ENCODE measurements around the gene TAS2R46.

Gene TAS2R46

DNA sequence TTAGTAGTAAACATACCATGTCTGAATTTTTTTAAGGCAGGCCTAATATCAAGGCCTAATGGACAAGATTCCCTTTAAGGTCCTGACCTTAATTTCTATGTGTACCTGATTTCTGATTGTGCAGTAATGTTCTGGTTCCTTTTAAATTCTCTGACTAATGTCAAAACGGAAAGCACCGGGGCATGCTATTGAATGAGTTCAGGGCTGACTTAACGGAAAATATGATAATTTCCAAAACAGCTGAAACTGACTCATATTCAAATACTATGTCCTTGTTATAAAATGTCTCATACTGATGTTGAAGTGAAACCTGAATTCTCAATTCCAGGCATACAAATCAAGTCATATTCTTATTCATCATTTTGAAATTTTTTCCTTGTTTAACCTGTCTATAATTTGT is 23.3 kb upstream of the TAS2R46 start:
- DNase-seq (ENCODE audit: low read depth), result no peak
- no peak overlapping the region for H3K4me3 ChIP-seq (ENCODE audit: low read length)
- TF ChIP-seq, protein P1, sequence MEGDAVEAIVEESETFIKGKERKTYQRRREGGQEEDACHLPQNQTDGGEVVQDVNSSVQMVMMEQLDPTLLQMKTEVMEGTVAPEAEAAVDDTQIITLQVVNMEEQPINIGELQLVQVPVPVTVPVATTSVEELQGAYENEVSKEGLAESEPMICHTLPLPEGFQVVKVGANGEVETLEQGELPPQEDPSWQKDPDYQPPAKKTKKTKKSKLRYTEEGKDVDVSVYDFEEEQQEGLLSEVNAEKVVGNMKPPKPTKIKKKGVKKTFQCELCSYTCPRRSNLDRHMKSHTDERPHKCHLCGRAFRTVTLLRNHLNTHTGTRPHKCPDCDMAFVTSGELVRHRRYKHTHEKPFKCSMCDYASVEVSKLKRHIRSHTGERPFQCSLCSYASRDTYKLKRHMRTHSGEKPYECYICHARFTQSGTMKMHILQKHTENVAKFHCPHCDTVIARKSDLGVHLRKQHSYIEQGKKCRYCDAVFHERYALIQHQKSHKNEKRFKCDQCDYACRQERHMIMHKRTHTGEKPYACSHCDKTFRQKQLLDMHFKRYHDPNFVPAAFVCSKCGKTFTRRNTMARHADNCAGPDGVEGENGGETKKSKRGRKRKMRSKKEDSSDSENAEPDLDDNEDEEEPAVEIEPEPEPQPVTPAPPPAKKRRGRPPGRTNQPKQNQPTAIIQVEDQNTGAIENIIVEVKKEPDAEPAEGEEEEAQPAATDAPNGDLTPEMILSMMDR (conservative IDR thresholded peaks at IDR 0.05; ENCODE audit: low read length), result no peak

DNA sequence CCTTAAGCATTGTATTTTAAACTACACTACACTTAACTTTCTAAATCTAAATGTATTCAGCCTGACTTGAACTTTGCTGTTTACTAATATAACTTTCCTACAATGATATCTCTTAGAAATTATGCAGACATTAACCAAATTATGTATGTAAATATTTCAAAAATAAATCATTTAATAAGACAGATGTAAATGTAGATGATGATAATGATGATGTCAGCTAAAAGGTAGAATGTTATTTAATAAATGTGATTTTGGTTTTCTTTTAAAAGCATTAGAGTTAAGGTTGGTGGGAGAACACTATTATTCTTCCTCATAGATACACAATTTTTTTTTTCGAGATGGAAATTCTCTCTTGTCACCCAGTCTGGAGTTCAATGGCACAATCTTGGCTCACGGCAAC is 19.9 kb upstream of the TAS2R46 start:
- no peak overlapping the region for H3K4me3 ChIP-seq (ENCODE audit: low read length)
- no peak for DNase-seq (ENCODE audit: low read depth)
- TF ChIP-seq, protein P1 (conservative IDR thresholded peaks at IDR 0.05; ENCODE audit: low read length), result no peak

DNA sequence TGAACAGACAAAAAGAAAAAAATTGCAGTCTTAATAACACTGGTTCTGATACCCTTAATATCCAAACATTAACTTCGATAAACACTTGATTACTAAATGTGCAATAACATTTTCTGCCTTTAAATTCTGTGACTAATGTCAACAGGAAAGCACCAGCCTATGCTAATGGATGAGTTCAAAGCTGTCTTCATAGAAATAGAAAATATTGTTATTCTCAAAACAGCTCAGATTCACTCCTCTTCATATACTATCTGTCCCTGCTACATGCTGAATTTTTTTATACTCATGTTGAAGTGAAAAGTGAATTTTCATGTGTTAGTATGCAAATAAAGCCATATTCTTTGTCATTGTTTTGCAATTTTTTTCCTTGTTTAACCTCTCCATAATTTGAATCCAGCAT is 16.2 kb upstream of the TAS2R46 start:
- no peak overlapping the region for H3K4me3 ChIP-seq (ENCODE audit: low read length)
- TF ChIP-seq, protein P1 (conservative IDR thresholded peaks at IDR 0.05; ENCODE audit: low read length), result no peak
- no peak for DNase-seq (ENCODE audit: low read depth)

DNA sequence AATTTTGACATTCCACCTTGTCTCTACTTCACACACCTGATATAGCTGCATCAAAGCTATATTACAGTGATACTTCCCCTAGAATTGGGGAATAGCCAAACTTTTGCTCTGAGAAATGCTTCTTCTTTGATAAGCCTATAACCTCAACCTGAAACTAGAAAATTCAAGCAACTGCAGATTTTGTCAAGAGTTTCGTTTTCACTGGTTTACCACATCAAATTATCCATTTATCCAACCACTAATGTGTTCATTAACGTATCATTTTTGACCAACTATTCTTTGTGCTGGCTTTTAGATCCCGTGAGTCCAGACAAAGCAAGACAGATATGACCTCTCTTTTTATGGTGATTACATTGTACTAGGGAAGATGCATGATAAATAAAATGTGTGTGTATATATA is 13.5 kb upstream of the TAS2R46 start:
- H3K4me3 ChIP-seq (ENCODE audit: low read length), result no peak overlapping the region
- no peak for DNase-seq (ENCODE audit: low read depth)
- TF ChIP-seq, protein P1 (conservative IDR thresholded peaks at IDR 0.05; ENCODE audit: low read length), result no peak

DNA sequence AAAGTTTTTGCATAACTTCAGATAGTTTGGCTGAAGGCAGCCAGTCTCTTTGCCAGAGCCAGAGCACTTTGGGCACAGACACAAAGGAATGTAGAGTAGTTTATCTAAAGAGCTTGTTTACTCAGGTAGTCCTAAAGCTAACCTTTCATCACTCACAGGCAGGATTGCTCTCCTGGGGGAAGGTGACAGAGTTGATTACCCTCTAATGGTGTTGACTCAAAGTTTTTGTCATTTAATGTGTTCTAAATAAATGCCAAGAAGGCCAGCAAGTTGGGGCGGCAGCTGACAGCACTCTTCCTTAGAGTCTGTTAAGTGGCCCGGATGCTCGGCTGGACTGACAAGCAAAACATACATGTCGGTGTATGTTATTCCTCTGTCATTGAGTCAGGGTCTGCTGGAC is 9.3 kb upstream of the TAS2R46 start:
- no peak overlapping the region for H3K4me3 ChIP-seq (ENCODE audit: low read length)
- TF ChIP-seq, protein P1 (conservative IDR thresholded peaks at IDR 0.05; ENCODE audit: low read length), result no peak
- DNase-seq (ENCODE audit: low read depth), result no peak

DNA sequence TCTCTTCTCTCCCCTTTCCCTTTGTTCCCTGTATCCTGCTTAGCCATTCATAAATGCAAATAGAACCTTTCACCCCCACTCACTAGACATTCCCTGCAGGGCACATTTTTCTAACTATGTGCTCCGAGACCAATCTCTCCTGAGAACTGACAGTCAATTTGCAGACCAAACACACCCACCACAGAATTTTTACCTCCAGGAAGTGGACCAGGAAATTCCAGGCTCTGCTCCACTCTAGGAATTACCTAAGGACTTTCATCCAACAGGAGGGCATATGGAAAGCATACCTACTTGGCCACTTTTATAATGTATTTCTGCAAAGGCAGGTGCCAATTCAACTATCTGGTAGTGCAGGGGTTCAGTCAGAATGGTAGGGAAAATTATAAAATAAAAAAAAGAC is 8.9 kb upstream of the TAS2R46 start:
- TF ChIP-seq, protein P1 (conservative IDR thresholded peaks at IDR 0.05; ENCODE audit: low read length), result no peak
- H3K4me3 ChIP-seq (ENCODE audit: low read length), result no peak overlapping the region
- DNase-seq (ENCODE audit: low read depth), result no peak

DNA sequence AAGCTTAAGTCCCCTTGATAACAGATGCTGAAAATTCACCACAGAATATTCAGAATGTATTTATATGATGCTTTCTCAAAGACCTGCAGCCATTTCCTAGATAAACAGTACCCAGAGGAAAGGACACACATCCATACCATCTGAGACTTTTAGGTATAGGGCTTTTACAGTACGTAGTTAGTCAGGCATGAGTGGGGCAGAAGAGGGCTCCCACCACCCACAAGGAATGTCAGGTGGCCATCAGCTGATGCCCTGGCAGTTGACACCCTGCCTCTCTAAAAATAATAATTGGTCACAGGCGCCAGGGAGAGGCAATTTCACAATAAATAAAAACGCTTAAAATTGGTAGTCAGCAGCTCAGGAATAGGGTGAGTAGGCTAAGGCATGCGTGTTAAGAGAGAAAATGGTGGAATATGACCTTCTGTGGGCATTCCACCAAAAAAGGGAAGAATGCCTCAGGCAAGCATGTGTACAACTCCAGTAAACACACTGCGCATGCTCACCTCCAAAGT is 7.8 kb upstream of the TAS2R46 start:
- no peak for DNase-seq (ENCODE audit: low read depth)
- no peak overlapping the region for H3K4me3 ChIP-seq (ENCODE audit: low read length)
- TF ChIP-seq, protein P1 (conservative IDR thresholded peaks at IDR 0.05; ENCODE audit: low read length), result no peak
